NCI-H2196 treated with DMSO at 0.1 percent for 48 hours (cell line): ENCODE measurements around the gene PTMA.
A peak's percentile ranks its signal among the peaks of the same experiment; 100 is the strongest.
"Not testable (repeated sequence)": the region's sequence is repeated elsewhere in the genome, so short reads cannot be mapped to it uniquely, and the experiment has no call there.

Source experiments
- DNase-seq: peaks from one replicate; lab custom pipeline; 2025; ENCODE audit not compliant: unreplicated experiment; lab: John Stamatoyannopoulos, UW

PTMA gene

GRCh38 chr2:231691251-231691772 is 17.0 kb upstream of the PTMA start:
- DNase-seq = no peak

- no peak for DNase-seq
These were observed 15.5 kb upstream of the PTMA start for GRCh38 chr2:231692847-231693246.

GRCh38 chr2:231693956-231694355 is 14.4 kb upstream of the PTMA start:
- no peak for DNase-seq

- no peak for DNase-seq
These were observed 12.3 kb upstream of the PTMA start for GRCh38 chr2:231696004-231696367.

GRCh38 chr2:231699006-231699405 is 9.3 kb upstream of the PTMA start:
- no peak for DNase-seq

- DNase-seq = peak; percentile 95
These were observed 6.6 kb upstream of the PTMA start for GRCh38 chr2:231701456-231702373.

- no peak for DNase-seq
These were observed 4.3 kb upstream of the PTMA start for GRCh38 chr2:231704017-231704416.

- peak; percentile 96 for DNase-seq
These were observed 1.3 kb upstream of the PTMA start for GRCh38 chr2:231706731-231707624.

- no peak for DNase-seq
These were observed 749 bp upstream of the PTMA start for GRCh38 chr2:231707625-231707926.

GRCh38 chr2:231708773-231709635 is 679 bp downstream of the PTMA start:
- DNase-seq = no peak

- no peak for DNase-seq
These were observed 1.3 kb downstream of the PTMA start for GRCh38 chr2:231709636-231709980.

GRCh38 chr2:231709981-231710798 is 1.9 kb downstream of the PTMA start:
- DNase-seq = peak; percentile 70

- no peak for DNase-seq
These were observed 2.7 kb downstream of the PTMA start for GRCh38 chr2:231710799-231711676.

- DNase-seq = no peak
These were observed 3.5 kb downstream of the PTMA start for GRCh38 chr2:231711677-231712450.

GRCh38 chr2:231712451-231713021 is 4.2 kb downstream of the PTMA start:
- DNase-seq = not testable (repeated sequence)

GRCh38 chr2:231713406-231713729 is 5.0 kb downstream of the PTMA start:
- DNase-seq = not testable (repeated sequence)

GRCh38 chr2:231713730-231714638 is 5.7 kb downstream of the PTMA start:
- peak; percentile 79 for DNase-seq
